ENCODE measurements around the gene MYO9B. TPM values are rescaled to one million over a fixed set of nuclear protein-coding genes. Genes with fewer than 3 reads are reported as not detected.

Gene MYO9B
- total and polyA plus RNA-seq, 10 donors, result 70.5 to 329 (median 256) TPM

GRCh38 chr19:17026706-17027534, 48.7 kb upstream of the MYO9B start, which contains the start of gene CPAMD8:
CPAMD8 (minus strand) TSS chr19:17026810; CDS start chr19:17026642, 168 bp downstream.
- no peak for TF ChIP-seq POLR2AphosphoS5 (IDR thresholded peaks at IDR 0.05)
- TF ChIP-seq CTCF (IDR thresholded peaks at IDR 0.05 in 8 of 11, conservative IDR thresholded peaks at IDR 0.05 in 3 of 11), result no peak
- no peak for TF ChIP-seq POLR2A (IDR thresholded peaks at IDR 0.05)

GRCh38 chr19:17027535-17027975, 48.0 kb upstream of the MYO9B start:
- 53 to 63% (median 58%) methylated on average over 7 of the region's 7 CpGs for WGBS, 5 donors
- TF ChIP-seq POLR2A (IDR thresholded peaks at IDR 0.05) (no peak), CTCF (IDR thresholded peaks at IDR 0.05 in 8 of 11, conservative IDR thresholded peaks at IDR 0.05 in 3 of 11) (no peak), POLR2AphosphoS5 (IDR thresholded peaks at IDR 0.05) (no peak)
- Histone ChIP-seq H3K4me1 (peaks cover 4 to 23% (median 9%) of the 10 kb centered on the region in 6 donors), H3K27me3 (replicated peaks in 1 of 7) (peaks cover 0 to 71% (median 36%) of the 10 kb centered on the region in 7 donors), H3K4me3 (no peak overlapping the region), H3K27ac (no peak overlapping the region), H3K9me3 (peaks cover 2 to 25% (median 18%) of the 10 kb centered on the region in 8 donors), H3K36me3 (no peaks in the 10 kb centered on the region)
- no peak for DNase-seq
- intact Hi-C loops (cut with DNase I; ENCODE audit: low total_unique reads), result no loop called here

More at GRCh38 chr19:17026706-17027534, 48.7 kb upstream of the MYO9B start, which contains the start of gene CPAMD8:
- DNase-seq, result no peak
- Histone ChIP-seq H3K27ac (no peak within 1 kb of the TSS), H3K4me3 (peak within 1 kb of the TSS in 7 of 8 donors; percentile 3 to 63 (median 21)), H3K4me1 (peaks cover 4 to 30% (median 9%) of the 10 kb centered on the region in 6 donors), H3K27me3 (replicated peaks in 1 of 7) (peaks cover 0 to 71% (median 36%) of the 10 kb centered on the region in 7 donors), H3K9me3 (peaks cover 2 to 28% (median 20%) of the 10 kb centered on the region in 8 donors), H3K36me3 (no peaks in the 10 kb centered on the region)
- intact Hi-C loops (cut with DNase I; ENCODE audit: low total_unique reads), result no loop called here
- WGBS, 5 donors, result 8 to 21% (median 13%) methylated on average over 31 to 67 of the region's 67 CpGs

GRCh38 chr19:17031741-17032140, 43.8 kb upstream of the MYO9B start:
- intact Hi-C loops (cut with DNase I; ENCODE audit: low total_unique reads), result no loop called here
- 81 to 87% (median 82%) methylated on average over 6 of the region's 6 CpGs for WGBS, 5 donors

More at GRCh38 chr19:17031741-17032140, 43.8 kb upstream of the MYO9B start:
- no peaks in the 10 kb centered on the region for H3K9me3 ChIP-seq
- H3K4me3 ChIP-seq, result no peak overlapping the region
- peaks cover 0 to 44% (median 17%) of the 10 kb centered on the region in 7 donors for H3K27me3 ChIP-seq (replicated peaks in 1 of 7)
- no peaks in the 10 kb centered on the region for H3K36me3 ChIP-seq
- DNase-seq, result no peak
- H3K27ac ChIP-seq, result no peak overlapping the region
- TF ChIP-seq CTCF (IDR thresholded peaks at IDR 0.05 in 8 of 11, conservative IDR thresholded peaks at IDR 0.05 in 3 of 11) (no peak), POLR2A (IDR thresholded peaks at IDR 0.05) (no peak), POLR2AphosphoS5 (IDR thresholded peaks at IDR 0.05) (no peak)
- peaks cover 0 to 7% (median 0%) of the 10 kb centered on the region in 6 donors for H3K4me1 ChIP-seq

Measured in spleen (tissue), 11 donors.